Spleen (tissue), 11 donors: ENCODE measurements around the gene ENOPH1. TPM values are rescaled to one million over a fixed set of nuclear protein-coding genes. Genes with fewer than 3 reads are reported as not detected.
"Not testable (repeated sequence)": the region's sequence is repeated elsewhere in the genome, so short reads cannot be mapped to it uniquely, and the experiment has no call there.

ENCODE experiments used
- DNase-seq: peaks from one replicate; pipeline ENCODE4 v3.0.0-alpha.2; 2020
- H3K27ac ChIP-seq, 8 donors: fragments of 200-600 bp; sonication (generic) in 7 of 8; 1 replicate in 4 of 8; 2 replicates in 4 of 8; pipeline versions ENCODE4 v1.5.0 to v1.8.0; 2016 to 2021; ENCODE audit warnings: inconsistent platforms in 4 of 8, mild to moderate bottlenecking in 4 of 8, moderate library complexity in 1 of 8
- H3K27me3 ChIP-seq, 7 donors: fragments of 200-600 bp; sonication (generic) in 6 of 7; replicated peaks in 1 of 7; 1 replicate in 4 of 7; 2 replicates in 3 of 7; pipeline versions ENCODE4 v1.5.0 to v1.8.0; 2016 to 2021; ENCODE audit warnings: inconsistent platforms in 3 of 7, mild to moderate bottlenecking in 1 of 7
- H3K36me3 ChIP-seq, 6 donors: fragments of 200-600 bp; sonication (generic) in 5 of 6; 1 replicate in 4 of 6; 2 replicates in 2 of 6; pipeline versions ENCODE4 v1.5.0 to v1.8.0; 2016 to 2021; ENCODE audit warnings: inconsistent platforms in 2 of 6
- H3K4me1 ChIP-seq, 6 donors: fragments of 200-600 bp; sonication (generic) in 5 of 6; 1 replicate in 3 of 6; 2 replicates in 3 of 6; pipeline versions ENCODE4 v1.5.0 to v1.8.0; 2016 to 2021; ENCODE audit warnings: inconsistent platforms in 3 of 6
- H3K4me3 ChIP-seq, 8 donors: fragments of 200-600 bp; sonication (generic) in 7 of 8; 1 replicate in 4 of 8; 2 replicates in 4 of 8; pipeline versions ENCODE4 v1.5.0 to v1.8.0; 2016 to 2021; ENCODE audit warnings: inconsistent platforms in 4 of 8, mild to moderate bottlenecking in 4 of 8, moderate library complexity in 2 of 8
- H3K9me3 ChIP-seq, 8 donors: fragments of 200-600 bp; sonication (generic) in 7 of 8; 1 replicate in 4 of 8; 2 replicates in 4 of 8; pipeline versions ENCODE4 v1.5.0 to v1.8.0; 2016 to 2021; ENCODE audit warnings: inconsistent platforms in 4 of 8
- CTCF ChIP-seq, 11 experiments: fragments of 200-600 bp in 7 of 11; fragments of 450-650 bp in 4 of 11; sonication (generic) in 4 of 11; IDR thresholded peaks in 8 of 11; conservative IDR thresholded peaks in 3 of 11; 1 replicate in 7 of 11; 2 replicates in 4 of 11; pipeline versions ENCODE4 v1.4.0 to v1.8.0; 2016 to 2021; ENCODE audit warnings: antibody characterized with exemption in 11 of 11, inconsistent platforms in 4 of 11, mild to moderate bottlenecking in 1 of 11
- POLR2A ChIP-seq, 3 donors: fragments of 450-650 bp; IDR thresholded peaks; one replicate each; pipeline ENCODE4 v1.5.1; 2017; ENCODE audit warnings: antibody characterized with exemption in 3 of 3, mild to moderate bottlenecking in 1 of 3
- POLR2AphosphoS5 ChIP-seq, 3 donors: sonication (generic); formaldehyde crosslinking; IDR thresholded peaks; one replicate each; pipeline ENCODE4 v1.5.1; 2017; ENCODE audit warnings: antibody characterized with exemption in 3 of 3
- WGBS, 5 donors: extraction: QIAGEN DNeasy Blood & Tissue Kit in 3 of 5; methylation state at CpG; one replicate each; pipeline versions ENCODE4 v1.1.5 to v1.1.7; 2013 to 2018; 5-methylcytosine and 5-hydroxymethylcytosine counted together
- intact Hi-C: fragments of 100-400 bp; cut with DNase I; formaldehyde crosslinking; loops from one replicate; pipeline ENCODE4 v1.15.0; 2023; ENCODE audit warnings: low total_unique reads
- polyA plus RNA-seq, 3 donors: library from polyadenylated mRNA; stranded (reverse); fragments of 200-250 nt; gene quantifications; one replicate each; pipeline ENCODE4 v1.2.1, GENCODE V29; 2013
- total RNA-seq, 7 donors: library from RNA; depleted of rRNA in 3 of 7; stranded (reverse); fragments of >200 nt in 3 of 7; fragmentation: NEBNext Ultra II Directional in 4 of 7; extraction: Animal tissue kit (Norgen Biotek cat#: 25700) in 4 of 7; gene quantifications; one replicate each; pipeline versions ENCODE4 v1.1.0 to v1.2.1, GENCODE V29; 2016 to 2021
- donor health status: healthy with polysubstance abuse.
- donor health status: DM: no; HTN: no; CAD: no; lungs with moderate emphysema.
- donor health status: DM: no; HTN: no; CAD: no.
- donor health status: Bipolar disorder and iron deficiency.
- donor health status: healthy.
- donor health status: DM: no; HTN: no; CAD: no.
- donor health status: DM: yes; HTN: yes; CAD: no.

The ENOPH1 gene
- total and polyA plus RNA-seq, 10 donors = 21.6 to 35.9 (median 28.5) TPM

DNA sequence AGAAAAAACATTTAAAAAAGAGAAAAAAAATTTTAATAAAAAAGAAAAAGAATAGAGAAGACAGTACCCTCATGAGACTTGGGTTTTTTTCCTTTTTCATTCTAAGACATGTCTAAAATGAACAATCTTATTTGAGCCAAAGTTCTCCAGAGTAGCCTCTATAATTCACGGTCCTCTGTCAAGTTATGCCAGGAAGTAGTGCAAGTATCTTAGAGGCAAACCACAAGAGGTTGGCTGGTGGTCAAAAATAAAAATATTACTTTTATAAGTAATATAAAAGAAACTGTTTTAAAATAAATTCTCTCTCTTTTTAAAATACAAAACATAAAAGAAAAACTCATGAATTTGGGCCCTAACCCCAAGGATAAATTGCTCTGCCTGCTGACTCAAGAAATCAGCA, 26.7 kb upstream of the ENOPH1 start:
- Histone ChIP-seq H3K4me1 (no peaks in the 10 kb centered on the region), H3K4me3 (no peak overlapping the region), H3K27ac (no peak overlapping the region), H3K36me3 (no peaks in the 10 kb centered on the region), H3K9me3 (no peaks in the 10 kb centered on the region), H3K27me3 (no peaks in the 10 kb centered on the region)
- intact Hi-C loops = no loop called here
- no peak for DNase-seq
- no peak for TF ChIP-seq POLR2AphosphoS5 (IDR thresholded peaks at IDR 0.05)
- TF ChIP-seq CTCF (IDR thresholded peaks at IDR 0.05 in 8 of 11, conservative IDR thresholded peaks at IDR 0.05 in 3 of 11) = no peak
- no peak for TF ChIP-seq POLR2A (IDR thresholded peaks at IDR 0.05)
- 25 to 49% (median 31%) methylated on average over 1 of the region's 1 CpG for WGBS, 5 donors

GRCh38 chr4:82415061-82415460, 15.3 kb upstream of the ENOPH1 start:
- H3K4me3 ChIP-seq, H3K9me3 ChIP-seq, H3K27me3 ChIP-seq, H3K27ac ChIP-seq, DNase-seq, H3K4me1 ChIP-seq, H3K36me3 ChIP-seq, intact Hi-C loops: not testable (repeated sequence)
- WGBS, 5 donors = 90 to 96% (median 92%) methylated on average over 11 of the region's 11 CpGs

DNA sequence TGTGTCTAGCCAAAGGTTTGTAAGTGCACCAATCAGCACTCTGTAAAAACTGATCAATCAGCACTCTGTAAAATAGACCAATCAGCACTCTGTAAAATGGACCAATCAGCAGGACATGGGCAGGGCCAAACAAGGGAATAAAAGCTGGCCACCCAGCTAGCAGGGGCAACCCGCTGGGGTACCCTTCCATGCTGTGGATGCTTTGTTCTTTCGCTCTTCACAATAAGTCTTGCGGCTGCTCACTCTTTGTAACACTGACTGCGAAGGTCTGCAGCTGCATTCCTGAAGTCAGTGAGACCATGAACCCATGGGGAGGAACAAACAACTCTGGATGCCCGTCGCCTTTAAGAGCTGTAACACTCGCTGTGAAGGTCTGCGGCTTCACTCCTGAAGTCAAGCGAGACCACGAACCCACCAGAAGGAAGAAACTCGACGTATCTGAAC, 14.4 kb upstream of the ENOPH1 start:
- WGBS, 5 donors = 56 to 78% (median 65%) methylated on average over 12 of the region's 12 CpGs
- H3K4me3 ChIP-seq = no peak overlapping the region
- intact Hi-C loops = no loop called here
- TF ChIP-seq POLR2AphosphoS5 (IDR thresholded peaks at IDR 0.05) (no peak), CTCF (IDR thresholded peaks at IDR 0.05 in 8 of 11, conservative IDR thresholded peaks at IDR 0.05 in 3 of 11) (no peak), POLR2A (IDR thresholded peaks at IDR 0.05) (no peak)
- no peaks in the 10 kb centered on the region for H3K9me3 ChIP-seq
- H3K27ac ChIP-seq = no peak overlapping the region
- H3K36me3 ChIP-seq = no peaks in the 10 kb centered on the region
- no peak for DNase-seq
- no peaks in the 10 kb centered on the region for H3K27me3 ChIP-seq
- peaks cover 0 to 4% (median 0%) of the 10 kb centered on the region in 6 donors for H3K4me1 ChIP-seq

DNA sequence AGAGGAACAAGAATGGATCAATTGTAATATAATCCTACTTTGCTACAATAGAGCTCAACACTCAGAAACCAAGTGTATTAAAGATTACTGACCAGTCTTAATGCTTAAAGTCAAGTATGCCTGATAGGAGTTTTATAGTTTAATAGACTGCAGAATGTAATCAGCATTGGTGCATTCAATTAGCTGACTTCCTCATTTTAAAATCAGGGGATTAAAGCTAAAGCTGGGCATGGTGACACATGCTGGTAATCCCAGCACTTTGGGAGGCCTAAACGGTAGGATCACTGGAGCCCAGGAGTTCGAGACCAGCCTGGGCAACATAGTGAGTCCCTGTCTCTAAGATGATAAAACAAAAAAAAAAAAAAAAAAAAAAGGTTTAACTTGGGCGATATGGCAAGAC, 10.9 kb upstream of the ENOPH1 start:
- peaks cover 0 to 4% (median 0%) of the 10 kb centered on the region in 6 donors for H3K4me1 ChIP-seq
- TF ChIP-seq POLR2AphosphoS5 (IDR thresholded peaks at IDR 0.05) (no peak), POLR2A (IDR thresholded peaks at IDR 0.05) (no peak), CTCF (IDR thresholded peaks at IDR 0.05 in 8 of 11, conservative IDR thresholded peaks at IDR 0.05 in 3 of 11) (no peak)
- WGBS, 5 donors = 75 to 85% (median 80%) methylated on average over 3 of the region's 3 CpGs
- peaks cover 0 to 27% (median 20%) of the 10 kb centered on the region in 6 donors for H3K36me3 ChIP-seq
- no peaks in the 10 kb centered on the region for H3K9me3 ChIP-seq
- no peaks in the 10 kb centered on the region for H3K27me3 ChIP-seq
- intact Hi-C loops = no loop called here
- no peak overlapping the region for H3K27ac ChIP-seq
- no peak overlapping the region for H3K4me3 ChIP-seq
- DNase-seq = no peak
